Caco-2 (cell line): ENCODE results near the gene MAGI1. TPM values are rescaled to one million over a fixed set of nuclear protein-coding genes. Genes with fewer than 3 reads are reported as not detected.

Experiments used
- BruUV-seq: library from RNA; stranded (reverse); fragments of 400-500 nt; replicated peaks from 2 replicates; lab custom pipeline; 2021; lab: Mats Ljungman, UMichigan
- CTCF ChIA-PET: fragments of 300-600 bp; sonication (Branson Sonifier 250); formaldehyde crosslinking; loops from one replicate; lab custom pipeline; 2022; ENCODE audit warnings: antibody characterized with exemption; lab: Charles Lee
- POLR2A ChIA-PET: fragments of 300-600 bp; sonication (Branson Sonifier 250); formaldehyde crosslinking; loops from one replicate; lab custom pipeline; 2022; ENCODE audit warnings: antibody characterized with exemption; lab: Charles Lee
- DNase-seq, 2 experiments: peaks; one replicate each; pipeline versions ENCODE4 v3.0.0 to v3.0.0-alpha.2; 2020 to 2022
- H3K27me3 ChIP-seq: replicated peaks from 2 replicates; pipeline ENCODE4 v1.6.0; 2011; ENCODE audit warnings: low read length; ENCODE audit not compliant: control insufficient read depth, insufficient read depth
- H3K36me3 ChIP-seq: 2 replicates; pipeline ENCODE4 v1.5.1; 2011; ENCODE audit warnings: low read length; ENCODE audit not compliant: control insufficient read depth, insufficient read depth
- H3K4me1 ChIP-seq: fragments of 250-450 bp; sonication (Bioruptor Pico); 2 replicates; pipeline ENCODE4 v1.5.1; 2020; ENCODE audit warnings: mild to moderate bottlenecking
- H3K4me3 ChIP-seq: 2 replicates; pipeline ENCODE4 v1.5.1; 2011; ENCODE audit warnings: low read depth, mild to moderate bottlenecking, control low read depth, low read length
- H3K9me3 ChIP-seq: fragments of 250-450 bp; sonication (Bioruptor Pico); 2 replicates; pipeline ENCODE4 v1.5.1; 2020; ENCODE audit warnings: mild to moderate bottlenecking, moderate library complexity
- H3K27ac Mint-ChIP-seq: one replicate; pipeline ENCODE4 v1.8.0; 2022; ENCODE audit warnings: mixed read lengths; ENCODE audit not compliant: unreplicated experiment
- H3K27me3 Mint-ChIP-seq: one replicate; pipeline ENCODE4 v1.8.0; 2022; ENCODE audit warnings: mixed read lengths; ENCODE audit not compliant: insufficient read depth, unreplicated experiment
- H3K36me3 Mint-ChIP-seq: one replicate; pipeline ENCODE4 v1.8.0; 2022; ENCODE audit warnings: mild to moderate bottlenecking, mixed read lengths; ENCODE audit not compliant: insufficient read depth, unreplicated experiment
- H3K4me1 Mint-ChIP-seq: one replicate; pipeline ENCODE4 v1.8.0; 2022; ENCODE audit warnings: low read depth, mixed read lengths; ENCODE audit not compliant: unreplicated experiment
- H3K4me3 Mint-ChIP-seq: one replicate; pipeline ENCODE4 v1.8.0; 2022; ENCODE audit warnings: mild to moderate bottlenecking, moderate library complexity, mixed read lengths; ENCODE audit not compliant: unreplicated experiment
- H3K9me3 Mint-ChIP-seq: one replicate; pipeline ENCODE4 v1.8.0; 2022; ENCODE audit warnings: mixed read lengths; ENCODE audit not compliant: unreplicated experiment
- intact Hi-C: fragments of 100-400 bp; cut with micrococcal nuclease; formaldehyde crosslinking; loops from one replicate; pipeline ENCODE4 v1.10.0; 2022; ENCODE audit not compliant: unreplicated experiment
- total RNA-seq: library from RNA; stranded (reverse); gene quantifications from 2 replicates; pipeline ENCODE4 v1.2.3, GENCODE V29; 2022
- TF ChIP-seq, protein P1 (sequence below), 2 experiments: fragments of 200-600 bp in 1 of 2; IDR thresholded peaks; 1 replicate in 1 of 2; 2 replicates in 1 of 2; pipeline versions ENCODE4 v1.5.1 to v1.8.0; 2011 to 2022; ENCODE audit warnings: antibody characterized with exemption in 1 of 2, control low read depth in 1 of 2, inconsistent platforms in 1 of 2, low read depth in 1 of 2, low read length in 1 of 2, mild to moderate bottlenecking in 1 of 2, moderate library complexity in 1 of 2; ENCODE audit not compliant: insufficient read depth in 1 of 2, severe bottlenecking in 1 of 2, unreplicated experiment in 1 of 2

MAGI1 gene
- total RNA-seq, 1 experiment from 2014 or later: 64.9 TPM

DNA sequence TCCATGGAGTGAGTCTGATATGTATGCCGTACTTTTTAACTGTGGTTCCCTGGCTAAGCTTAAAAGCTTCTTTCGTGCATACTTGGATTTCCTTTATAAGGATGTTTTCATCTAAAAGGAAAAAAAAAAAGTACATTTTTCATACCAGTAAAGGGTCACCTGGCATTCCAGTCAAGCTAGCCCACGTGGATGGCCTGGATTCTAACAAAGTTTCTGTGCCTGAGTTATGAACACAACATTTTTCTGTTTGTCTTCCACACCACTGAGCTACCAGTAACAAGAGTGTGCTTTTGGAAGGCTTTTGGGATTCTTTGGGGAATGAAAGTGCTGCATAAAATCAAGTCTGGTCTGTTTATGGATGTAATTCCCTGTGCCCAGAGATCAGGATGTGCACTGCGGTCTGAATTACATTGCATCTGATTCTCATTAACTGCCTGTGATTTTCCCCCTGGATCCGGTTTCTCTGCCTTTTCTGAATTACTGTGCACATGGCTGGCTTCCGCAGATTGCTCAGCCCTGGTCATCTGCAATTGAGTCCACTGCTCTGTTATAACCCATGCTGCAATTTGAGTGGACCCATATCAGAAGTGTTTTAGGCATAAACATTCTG is 38.2 kb upstream of the MAGI1 start:
- H3K9me3 Mint-ChIP-seq: no peaks in the 10 kb centered on the region
- DNase-seq: no peak
- H3K36me3 ChIP-seq: no peaks in the 10 kb centered on the region
- no peaks in the 10 kb centered on the region; the same call in 1 of the 2 replicates for H3K27me3 ChIP-seq
- H3K9me3 ChIP-seq: no peaks in the 10 kb centered on the region
- H3K4me1 Mint-ChIP-seq: peaks cover 9% of the 10 kb centered on the region
- ChIA-PET POLR2A (no interaction called here), CTCF (no interaction called here)
- no peaks in the 10 kb centered on the region for H3K36me3 Mint-ChIP-seq
- H3K4me3 Mint-ChIP-seq: no peak overlapping the region
- H3K4me3 ChIP-seq: no peak overlapping the region
- H3K4me1 ChIP-seq: peaks cover 14% of the 10 kb centered on the region
- H3K27ac Mint-ChIP-seq: no peak overlapping the region
- TF ChIP-seq, protein P1, sequence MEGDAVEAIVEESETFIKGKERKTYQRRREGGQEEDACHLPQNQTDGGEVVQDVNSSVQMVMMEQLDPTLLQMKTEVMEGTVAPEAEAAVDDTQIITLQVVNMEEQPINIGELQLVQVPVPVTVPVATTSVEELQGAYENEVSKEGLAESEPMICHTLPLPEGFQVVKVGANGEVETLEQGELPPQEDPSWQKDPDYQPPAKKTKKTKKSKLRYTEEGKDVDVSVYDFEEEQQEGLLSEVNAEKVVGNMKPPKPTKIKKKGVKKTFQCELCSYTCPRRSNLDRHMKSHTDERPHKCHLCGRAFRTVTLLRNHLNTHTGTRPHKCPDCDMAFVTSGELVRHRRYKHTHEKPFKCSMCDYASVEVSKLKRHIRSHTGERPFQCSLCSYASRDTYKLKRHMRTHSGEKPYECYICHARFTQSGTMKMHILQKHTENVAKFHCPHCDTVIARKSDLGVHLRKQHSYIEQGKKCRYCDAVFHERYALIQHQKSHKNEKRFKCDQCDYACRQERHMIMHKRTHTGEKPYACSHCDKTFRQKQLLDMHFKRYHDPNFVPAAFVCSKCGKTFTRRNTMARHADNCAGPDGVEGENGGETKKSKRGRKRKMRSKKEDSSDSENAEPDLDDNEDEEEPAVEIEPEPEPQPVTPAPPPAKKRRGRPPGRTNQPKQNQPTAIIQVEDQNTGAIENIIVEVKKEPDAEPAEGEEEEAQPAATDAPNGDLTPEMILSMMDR (IDR thresholded peaks at IDR 0.05; ENCODE audit: insufficient read depth in 1 of 2, low read depth in 1 of 2, low read length in 1 of 2, severe bottlenecking in 1 of 2, unreplicated experiment in 1 of 2): no peak
- intact Hi-C loops: no loop called here
- BruUV-seq: no TSS peak
- H3K27me3 Mint-ChIP-seq: no peaks in the 10 kb centered on the region

DNA sequence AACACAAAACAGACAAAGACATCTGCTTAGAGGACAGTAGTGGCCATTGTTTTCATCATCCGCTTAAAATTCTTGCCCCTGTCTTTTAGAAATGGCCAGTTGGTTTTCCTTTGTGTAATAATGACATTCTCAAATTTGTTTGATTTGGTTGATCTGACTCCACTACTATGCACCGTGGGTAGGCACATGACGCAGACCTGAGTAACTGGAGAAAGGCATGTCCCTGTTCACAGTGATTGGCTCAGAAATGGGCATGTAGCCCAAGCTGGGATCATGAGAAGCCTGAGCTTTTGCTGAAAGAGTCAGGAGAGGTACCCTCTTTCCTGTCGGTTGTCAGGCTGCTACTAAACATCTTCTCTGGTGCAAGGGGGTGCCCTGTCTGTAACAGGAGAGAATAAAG is 36.6 kb upstream of the MAGI1 start:
- Mint-ChIP-seq H3K36me3 (no peaks in the 10 kb centered on the region), H3K4me1 (peaks cover 9% of the 10 kb centered on the region), H3K27ac (no peak overlapping the region), H3K9me3 (no peaks in the 10 kb centered on the region), H3K27me3 (no peaks in the 10 kb centered on the region), H3K4me3 (no peak overlapping the region)
- CTCF ChIA-PET: no interaction called here
- POLR2A ChIA-PET: no interaction called here
- H3K27me3 ChIP-seq: no peaks in the 10 kb centered on the region; the same call in 1 of the 2 replicates
- no TSS peak for BruUV-seq
- H3K4me1 ChIP-seq: peaks cover 14% of the 10 kb centered on the region
- no peaks in the 10 kb centered on the region for H3K9me3 ChIP-seq
- intact Hi-C loops: no loop called here
- no peak overlapping the region for H3K4me3 ChIP-seq
- no peaks in the 10 kb centered on the region for H3K36me3 ChIP-seq
- no peak for DNase-seq
- TF ChIP-seq, protein P1 (IDR thresholded peaks at IDR 0.05; ENCODE audit: insufficient read depth in 1 of 2, low read depth in 1 of 2, low read length in 1 of 2, severe bottlenecking in 1 of 2, unreplicated experiment in 1 of 2): no peak

DNA sequence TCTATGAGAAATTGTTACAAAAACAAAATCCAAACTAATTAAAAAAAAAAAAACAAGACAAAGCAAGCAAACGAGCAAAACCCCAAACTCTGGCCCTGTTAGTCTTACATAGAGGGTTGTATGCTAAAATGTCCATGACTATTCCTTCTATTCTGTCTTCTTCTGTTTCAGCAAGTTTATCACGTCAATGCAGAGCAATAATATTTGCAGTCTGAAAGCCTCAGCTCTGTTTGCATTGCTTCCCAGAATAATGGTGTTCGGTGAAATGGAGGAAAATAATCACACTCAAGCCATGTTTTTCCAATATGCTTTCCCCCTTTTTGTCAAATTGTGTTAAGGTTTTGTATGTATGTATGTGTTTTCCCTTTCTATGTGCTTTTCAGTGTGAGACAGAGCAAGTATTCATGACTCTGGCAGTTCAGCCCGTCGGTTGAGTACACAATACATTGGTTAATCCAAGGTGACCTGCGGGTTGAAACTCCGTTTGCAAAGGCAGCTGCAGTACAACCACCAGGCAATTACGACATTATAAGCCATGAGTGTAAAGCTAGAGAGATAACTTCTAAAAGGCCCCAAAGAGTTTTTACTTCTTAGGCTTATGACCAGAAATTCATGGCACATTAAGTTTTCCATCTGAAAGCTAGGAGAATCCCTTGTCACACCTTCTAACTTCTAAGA is 34.9 kb upstream of the MAGI1 start:
- peaks cover 9% of the 10 kb centered on the region for H3K4me1 Mint-ChIP-seq
- H3K27ac Mint-ChIP-seq: peak overlapping the region; percentile 60
- peaks cover 4% of the 10 kb centered on the region; the same call in 1 of the 2 replicates for H3K9me3 ChIP-seq
- DNase-seq: peak; percentile 59 to 62
- intact Hi-C loops: loop anchor here (1.0 kb wide), 1 partner anchor 10 kb away; no protein-coding TSS in a partner anchor
- no peaks in the 10 kb centered on the region for H3K36me3 ChIP-seq
- no peak overlapping the region for H3K4me3 ChIP-seq
- POLR2A ChIA-PET: interaction anchor here (0.6 kb wide), 1 partner anchor 112 kb away, joined by 3 read pairs; no protein-coding TSS in a partner anchor
- CTCF ChIA-PET: interaction anchor here (0.7 kb wide), 1 partner anchor 117 kb away, joined by 3 read pairs; no protein-coding TSS in a partner anchor
- peaks cover 14% of the 10 kb centered on the region for H3K4me1 ChIP-seq
- H3K4me3 Mint-ChIP-seq: peak overlapping the region; percentile 68
- H3K36me3 Mint-ChIP-seq: no peaks in the 10 kb centered on the region
- H3K27me3 Mint-ChIP-seq: no peaks in the 10 kb centered on the region
- no TSS peak for BruUV-seq
- TF ChIP-seq, protein P1 (IDR thresholded peaks at IDR 0.05; ENCODE audit: insufficient read depth in 1 of 2, low read depth in 1 of 2, low read length in 1 of 2, severe bottlenecking in 1 of 2, unreplicated experiment in 1 of 2): no peak
- peaks cover 10% of the 10 kb centered on the region for H3K9me3 Mint-ChIP-seq
- H3K27me3 ChIP-seq: no peaks in the 10 kb centered on the region; the same call in 1 of the 2 replicates
